HepG2 (cell line): ENCODE results near the gene WWC1. TPM values are rescaled to one million over a fixed set of nuclear protein-coding genes. Genes with fewer than 3 reads are reported as not detected.

Experiments used
- HHEX ChIP-seq: IDR thresholded peaks from 2 replicates; pipeline ENCODE4 v1.6.1; 2016; ENCODE audit warnings: control low read depth
- MAFF ChIP-seq: IDR thresholded peaks from 2 replicates; pipeline ENCODE4 v1.6.1; 2011; ENCODE audit warnings: low read depth, low read length, improper control_type of control experiment
- MEF2D ChIP-seq: sonication (generic); formaldehyde crosslinking; IDR thresholded peaks from 2 replicates; pipeline ENCODE4 v1.5.1; 2020; ENCODE audit warnings: mild to moderate bottlenecking, missing genetic modification reagents
- MIXL1 ChIP-seq: IDR thresholded peaks from 2 replicates; pipeline ENCODE4 v1.6.1; 2016
- NFE2L2 ChIP-seq: fragments of 150-350 bp; IDR thresholded peaks from 2 replicates; pipeline ENCODE4 v1.6.1; 2014; ENCODE audit warnings: low read length
- NFKB2 ChIP-seq: sonication (generic); formaldehyde crosslinking; IDR thresholded peaks from 2 replicates; pipeline ENCODE4 v1.4.0; 2020; ENCODE audit warnings: missing genetic modification reagents, borderline replicate concordance
- NR2F1 ChIP-seq, 2 experiments: fragments of 450-650 bp in 1 of 2; formaldehyde crosslinking in 1 of 2; IDR thresholded peaks; 2 replicates each; pipeline versions ENCODE4 v1.5.0 to v1.6.1; 2016 to 2020; ENCODE audit warnings: mild to moderate bottlenecking in 1 of 2, missing compliant biosample characterization in 1 of 2, missing genetic modification reagents in 1 of 2, moderate library complexity in 1 of 2
- POLR2G ChIP-seq: fragments of 200-400 bp; formaldehyde crosslinking; IDR thresholded peaks from 2 replicates; pipeline ENCODE4 v1.6.1; 2018; ENCODE audit warnings: mild to moderate bottlenecking, low read depth, low read length, moderate library complexity
- PRDM15 ChIP-seq: sonication (generic); formaldehyde crosslinking; IDR thresholded peaks from 2 replicates; pipeline ENCODE4 v1.4.0; 2020; ENCODE audit warnings: missing genetic modification reagents
- RBM22 ChIP-seq: fragments of 200-400 bp; formaldehyde crosslinking; optimal IDR thresholded peaks from 2 replicates; pipeline ENCODE3; 2017; ENCODE audit warnings: mild to moderate bottlenecking, low read length, moderate library complexity
- SMAD9 ChIP-seq: sonication (generic); formaldehyde crosslinking; IDR thresholded peaks from 2 replicates; pipeline ENCODE4 v1.5.1; 2020; ENCODE audit warnings: mild to moderate bottlenecking, missing genetic modification reagents
- THAP9 ChIP-seq: sonication (generic); formaldehyde crosslinking; IDR thresholded peaks from 2 replicates; pipeline ENCODE4; 2020; ENCODE audit warnings: missing genetic modification reagents, mild to moderate bottlenecking, borderline replicate concordance
- YY1 ChIP-seq: IDR thresholded peaks from 2 replicates; pipeline ENCODE4 v1.6.1; 2011; ENCODE audit warnings: low read length, low read depth, moderate library complexity, mild to moderate bottlenecking; ENCODE audit not compliant: insufficient read depth, insufficient replicate concordance
- ZBTB1 ChIP-seq: sonication (generic); formaldehyde crosslinking; IDR thresholded peaks from 2 replicates; pipeline ENCODE4 v1.4.0; 2020; ENCODE audit warnings: missing genetic modification reagents, borderline replicate concordance
- ZNF225 ChIP-seq: sonication (generic); formaldehyde crosslinking; IDR thresholded peaks from 2 replicates; pipeline ENCODE4 v1.4.0; 2020; ENCODE audit warnings: mild to moderate bottlenecking, missing genetic modification reagents
- ZNF432 ChIP-seq: sonication (generic); formaldehyde crosslinking; IDR thresholded peaks from 2 replicates; pipeline ENCODE4 v1.5.0; 2020; ENCODE audit warnings: missing genetic modification reagents, mild to moderate bottlenecking, borderline replicate concordance
- ZNF510 ChIP-seq: sonication (generic); formaldehyde crosslinking; IDR thresholded peaks from 2 replicates; pipeline ENCODE4 v1.4.0; 2020; ENCODE audit warnings: low read depth, mild to moderate bottlenecking, missing genetic modification reagents
- ZNF589 ChIP-seq: sonication (generic); formaldehyde crosslinking; conservative IDR thresholded peaks from 2 replicates; pipeline ENCODE4 v1.8.0; 2022; ENCODE audit warnings: mild to moderate bottlenecking, moderate library complexity, missing genetic modification reagents
- ZNF678 ChIP-seq: sonication (generic); formaldehyde crosslinking; IDR thresholded peaks from 2 replicates; pipeline ENCODE4 v1.4.0; 2020; ENCODE audit warnings: mild to moderate bottlenecking, missing genetic modification reagents
- ZNF713 ChIP-seq: sonication (generic); formaldehyde crosslinking; IDR thresholded peaks from 2 replicates; pipeline ENCODE4 v1.4.0; 2020; ENCODE audit warnings: mild to moderate bottlenecking, missing genetic modification reagents
- ZNF772 ChIP-seq: sonication (generic); formaldehyde crosslinking; IDR thresholded peaks from 2 replicates; pipeline ENCODE4 v1.5.0; 2020; ENCODE audit warnings: mild to moderate bottlenecking, missing genetic modification reagents
- ZNF792 ChIP-seq: IDR thresholded peaks from 2 replicates; pipeline ENCODE4 v1.6.1; 2016
- ZNF883 ChIP-seq: sonication (generic); formaldehyde crosslinking; IDR thresholded peaks from 2 replicates; pipeline ENCODE4 v1.5.1; 2020; ENCODE audit warnings: mild to moderate bottlenecking, missing genetic modification reagents; ENCODE audit errors: not compliant biosample characterization
- ZSCAN22 ChIP-seq: sonication (generic); formaldehyde crosslinking; IDR thresholded peaks from 2 replicates; pipeline ENCODE4 v1.4.0; 2020; ENCODE audit warnings: mild to moderate bottlenecking, missing genetic modification reagents
- polyA plus RNA-seq, 8 experiments: library from polyadenylated mRNA; depleted of rRNA in 3 of 8; stranded (reverse) in 7 of 8; unstranded in 1 of 8; fragments of >200 nt; fragmentation: Illumina TruSeq in 4 of 8; extraction: Trizol in 4 of 8; gene quantifications; 2 replicates each; pipeline versions ENCODE4 v1.2.1 to v1.2.3, GENCODE V29; 2011 to 2016; ENCODE audit warnings: low read depth in 4 of 8, missing spikeins in 1 of 8, mixed read lengths in 1 of 8; ENCODE audit not compliant: insufficient read depth in 1 of 8
- total RNA-seq, 5 experiments: library from RNA; depleted of rRNA; stranded (reverse); fragments of >200 nt; fragmentation: Illumina TruSeq; extraction: Trizol; gene quantifications; 2 replicates each; pipeline ENCODE4 v1.2.3, GENCODE V29; 2016; ENCODE audit warnings: low read depth in 1 of 5
- TF ChIP-seq, protein P1 (sequence below): sonication (generic); formaldehyde crosslinking; IDR thresholded peaks from 2 replicates; pipeline ENCODE4 v1.8.0; 2023; ENCODE audit warnings: mild to moderate bottlenecking, missing genetic modification reagents

WWC1 gene
- total and polyA plus RNA-seq, 2 of the 13 experiments (the other 11 are each of a cell fraction or from before 2014, with no cell fraction given) = 8.3 to 17.9 TPM

DNA sequence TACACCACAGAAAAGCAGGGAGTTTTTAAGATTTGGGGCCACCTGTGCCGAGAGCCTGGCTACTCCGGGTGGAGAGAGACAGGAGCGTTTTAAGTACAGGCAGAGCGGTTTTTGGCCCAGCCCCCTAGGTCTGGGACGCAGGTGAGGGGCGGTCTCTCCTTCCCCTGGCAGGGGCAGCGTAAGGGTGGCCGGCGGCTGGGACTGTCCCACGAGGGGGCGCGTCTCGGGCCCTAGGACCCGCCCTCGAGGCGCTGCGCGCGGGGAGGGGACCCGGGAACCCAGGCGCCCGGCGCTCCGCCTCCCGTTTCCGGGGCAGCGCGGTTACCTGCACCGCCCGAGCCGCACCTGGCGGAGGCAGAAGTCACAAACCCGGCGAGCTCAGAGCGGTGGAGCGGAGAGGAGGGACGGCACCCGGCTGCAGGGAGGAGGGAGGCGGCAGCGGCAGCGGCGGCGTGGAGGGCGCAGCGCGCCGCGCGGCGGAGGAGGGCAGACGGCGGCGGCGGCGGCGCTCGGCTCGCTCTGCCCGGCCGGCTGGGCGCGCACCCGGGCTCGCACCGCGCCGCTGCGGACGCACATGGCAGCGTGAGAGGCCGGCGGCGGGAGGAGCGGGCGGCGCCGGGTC lies at the start of gene WWC1 (continued):
- no peak for TF ChIP-seq PRDM15 (CRISPR knock-in tag)
- TF ChIP-seq ZNF792 = no peak
- TF ChIP-seq ZNF713 (CRISPR knock-in tag) = no peak
- TF ChIP-seq, protein P1, sequence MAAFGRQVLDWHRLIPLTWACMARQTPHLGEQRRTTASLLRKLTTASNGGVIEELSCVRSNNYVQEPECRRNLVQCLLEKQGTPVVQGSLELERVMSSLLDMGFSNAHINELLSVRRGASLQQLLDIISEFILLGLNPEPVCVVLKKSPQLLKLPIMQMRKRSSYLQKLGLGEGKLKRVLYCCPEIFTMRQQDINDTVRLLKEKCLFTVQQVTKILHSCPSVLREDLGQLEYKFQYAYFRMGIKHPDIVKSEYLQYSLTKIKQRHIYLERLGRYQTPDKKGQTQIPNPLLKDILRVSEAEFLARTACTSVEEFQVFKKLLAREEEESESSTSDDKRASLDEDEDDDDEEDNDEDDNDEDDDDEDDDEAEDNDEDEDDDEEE (CRISPR knock-in tag) = no peak
- no peak for TF ChIP-seq HHEX (CRISPR knock-in tag)
- no peak for TF ChIP-seq MEF2D (CRISPR knock-in tag)
- peak; percentile 40 for TF ChIP-seq YY1
- peak; percentile 53 for TF ChIP-seq POLR2G
- no peak for TF ChIP-seq SMAD9 (CRISPR knock-in tag)
- no peak for TF ChIP-seq ZBTB1 (CRISPR knock-in tag)
- no peak for TF ChIP-seq ZNF678 (CRISPR knock-in tag)
- TF ChIP-seq ZNF225 (CRISPR knock-in tag) = no peak; the same call in 1 of the 2 replicates
- TF ChIP-seq ZNF589 = no peak
- TF ChIP-seq THAP9 (CRISPR knock-in tag) = no peak
- TF ChIP-seq NFKB2 (CRISPR knock-in tag) = peak; percentile 51; the same call in 1 of the 2 replicates
- no peak; the same call in 1 of the 2 replicates for TF ChIP-seq ZNF772 (CRISPR knock-in tag)
- TF ChIP-seq ZNF432 = no peak
- TF ChIP-seq ZSCAN22 (CRISPR knock-in tag) = no peak
- TF ChIP-seq NFE2L2 = no peak
- TF ChIP-seq ZNF883 (CRISPR knock-in tag) = no peak
- no peak for TF ChIP-seq RBM22
- TF ChIP-seq MIXL1 (CRISPR knock-in tag) = no peak
- TF ChIP-seq MAFF = no peak
- no peak for TF ChIP-seq ZNF510
- no peak for TF ChIP-seq NR2F1 (CRISPR knock-in tag; IDR thresholded peaks at IDR 0.05)
